ENCODE measurements around the gene ZNF765.
A peak's percentile ranks its signal among the peaks of the same experiment; 100 is the strongest.
"Not testable (repeated sequence)": the region's sequence is repeated elsewhere in the genome, so short reads cannot be mapped to it uniquely, and the experiment has no call there.

The ZNF765 gene

GRCh38 chr19:53462861-53463260 lies 67.9 kb downstream of the ZNF765 start:
- TF ChIP-seq CTCF (IDR thresholded peaks at IDR 0.05; ENCODE audit: control insufficient read depth, insufficient read depth, low read depth, low read length, missing control alignments), result no peak
- DNase-seq (ENCODE audit: low read depth), result no peak
- H3K4me3 ChIP-seq (ENCODE audit: control insufficient read depth, low read depth, low read length), result no peak overlapping the region

DNA sequence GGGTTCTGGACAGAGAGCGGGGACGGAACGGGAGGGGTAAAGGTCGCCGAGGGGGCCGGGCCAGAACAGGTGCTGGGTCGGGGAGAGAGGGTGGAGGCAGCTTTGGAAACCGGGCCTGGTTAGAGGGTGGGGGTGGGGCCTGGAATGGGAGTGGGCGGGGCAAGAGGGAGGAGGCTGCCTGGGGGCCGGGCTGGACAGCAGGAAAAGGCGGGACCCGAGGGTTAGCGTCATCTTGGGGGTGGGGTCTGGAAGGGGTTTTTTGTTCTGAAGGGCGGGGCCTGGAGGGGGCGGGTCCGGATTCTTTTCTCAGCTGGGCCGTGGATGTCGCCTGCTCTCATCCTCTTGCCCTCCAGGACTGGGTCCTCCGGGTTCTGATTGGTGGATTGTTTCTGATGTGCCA lies 68.3 kb downstream of the ZNF765 start:
- no peak overlapping the region for H3K4me3 ChIP-seq (ENCODE audit: control insufficient read depth, low read depth, low read length)
- TF ChIP-seq CTCF (IDR thresholded peaks at IDR 0.05; ENCODE audit: control insufficient read depth, insufficient read depth, low read depth, low read length, missing control alignments), result no peak
- no peak for DNase-seq (ENCODE audit: low read depth)

- TF ChIP-seq CTCF (IDR thresholded peaks at IDR 0.05; ENCODE audit: control insufficient read depth, insufficient read depth, low read depth, low read length, missing control alignments), result no peak
- peak overlapping the region; percentile 89 for H3K4me3 ChIP-seq (ENCODE audit: control insufficient read depth, low read depth, low read length)
- no peak for DNase-seq (ENCODE audit: low read depth)
These were observed 72.0 kb downstream of the ZNF765 start for GRCh38 chr19:53466726-53467484.

DNA sequence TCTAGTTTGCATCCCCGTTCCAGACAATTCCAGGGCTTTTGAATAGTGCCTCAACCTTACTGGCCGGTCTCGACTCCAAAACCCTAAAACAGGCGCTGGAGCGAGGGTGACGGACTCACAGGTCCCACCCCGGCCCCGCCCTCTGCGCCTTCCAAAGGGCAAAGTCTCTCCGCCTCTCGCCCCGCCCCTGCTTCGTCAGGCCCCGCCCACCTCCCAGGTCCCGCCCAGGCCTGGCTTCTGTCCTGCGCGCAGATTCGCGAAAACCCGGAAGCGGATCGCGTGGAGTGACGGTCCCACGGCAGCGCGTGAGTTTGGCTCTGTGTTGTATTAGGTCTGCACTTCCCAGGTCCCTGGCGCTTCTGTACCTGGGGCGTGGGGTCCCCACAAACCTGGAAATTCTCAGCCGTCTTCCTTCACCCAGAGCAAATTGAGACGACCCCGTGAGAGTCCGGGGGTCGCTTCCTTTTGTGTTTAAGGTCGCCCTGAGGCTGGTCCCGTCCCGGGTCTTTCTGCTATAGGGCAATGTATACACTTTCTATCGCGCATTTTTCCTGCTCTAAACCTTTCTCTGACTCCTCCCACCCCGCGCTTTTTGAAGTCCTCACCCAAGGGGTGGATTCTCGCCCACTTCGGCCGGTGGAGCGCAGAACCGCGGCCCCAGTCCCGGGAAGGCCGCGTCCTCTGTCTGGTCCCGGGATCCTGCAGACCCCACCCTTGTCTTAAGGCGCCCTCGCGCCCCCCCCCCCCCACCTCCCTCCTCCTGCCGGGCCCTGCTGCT lies 72.7 kb downstream of the ZNF765 start, which contains the start of gene ZNF813:
ZNF813 (plus strand) TSS at position 249 of the 778 bp plus-strand sequence. CDS start 16,090 bp downstream, outside the sequence.
- H3K4me3 ChIP-seq (ENCODE audit: control insufficient read depth, low read depth, low read length), result peak within 1 kb of the TSS; percentile 89
- DNase-seq (ENCODE audit: low read depth), result peak; percentile 31
- no peak for TF ChIP-seq CTCF (IDR thresholded peaks at IDR 0.05; ENCODE audit: control insufficient read depth, insufficient read depth, low read depth, low read length, missing control alignments)

DNA sequence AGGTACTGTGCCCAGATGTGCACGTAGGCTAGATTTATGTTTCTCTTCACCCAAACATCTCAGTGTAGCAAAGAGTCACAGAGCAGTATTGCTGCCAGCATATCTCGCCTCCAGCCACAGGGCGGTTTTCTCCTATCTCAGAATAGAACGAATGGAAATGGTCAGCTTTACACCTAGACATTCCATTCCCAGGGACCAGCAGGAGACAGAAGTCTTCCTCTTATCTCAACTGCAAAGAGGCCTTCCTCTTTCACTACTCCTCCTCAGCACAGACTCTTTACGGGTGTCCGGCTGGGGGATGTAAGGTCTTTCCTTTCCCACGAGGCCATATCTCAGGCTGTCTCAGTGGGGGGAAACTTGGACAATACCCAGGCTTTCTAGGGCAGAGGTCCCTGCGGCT lies 73.7 kb downstream of the ZNF765 start:
- H3K4me3 ChIP-seq (ENCODE audit: control insufficient read depth, low read depth, low read length); DNase-seq (ENCODE audit: low read depth): not testable (repeated sequence)

- no peak for DNase-seq (ENCODE audit: low read depth)
- H3K4me3 ChIP-seq (ENCODE audit: control insufficient read depth, low read depth, low read length), result no peak overlapping the region
- no peak for TF ChIP-seq CTCF (IDR thresholded peaks at IDR 0.05; ENCODE audit: control insufficient read depth, insufficient read depth, low read depth, low read length, missing control alignments)
These were observed 77.0 kb downstream of the ZNF765 start for GRCh38 chr19:53471916-53472315.

DNA sequence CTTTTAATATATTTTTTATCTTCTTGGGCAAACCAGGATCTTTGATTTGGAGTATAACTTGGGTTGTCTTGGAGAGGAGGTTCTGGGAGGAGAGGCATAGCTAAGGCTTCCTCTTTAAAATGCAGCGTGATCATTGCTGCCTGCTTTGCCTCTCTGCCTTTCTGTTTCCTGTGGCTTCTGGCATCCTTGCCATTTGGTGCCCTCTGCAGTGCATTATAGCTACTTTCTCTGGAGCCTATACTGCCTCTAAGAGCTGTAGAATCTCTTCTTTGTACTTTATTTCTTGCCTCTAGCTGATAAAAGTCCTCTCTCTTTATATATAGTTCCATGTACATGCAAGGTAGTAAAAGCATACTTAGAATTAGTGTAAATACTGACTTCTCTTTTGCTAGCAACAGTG lies 79.9 kb downstream of the ZNF765 start:
- not testable (repeated sequence) for DNase-seq (ENCODE audit: low read depth); H3K4me3 ChIP-seq (ENCODE audit: control insufficient read depth, low read depth, low read length)

DNA sequence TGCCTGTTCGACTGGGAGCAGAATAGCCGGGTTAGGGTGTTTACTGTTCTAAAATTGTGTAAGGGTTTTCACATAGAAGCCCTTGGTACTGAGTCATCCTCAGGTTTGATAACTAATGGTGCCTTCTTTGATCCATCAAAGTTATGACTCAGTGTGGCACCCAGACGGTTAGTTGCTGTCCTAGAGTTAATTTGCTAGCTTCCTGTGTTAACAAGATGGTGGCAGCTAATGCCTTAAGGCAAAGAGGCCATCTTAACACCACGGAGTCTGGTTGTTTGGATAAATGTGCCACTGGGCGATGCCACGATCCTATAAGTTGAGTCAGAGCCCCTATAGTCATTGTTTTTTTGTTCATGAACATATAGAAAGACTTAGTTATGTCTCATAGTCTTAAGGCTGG lies 80.5 kb downstream of the ZNF765 start:
- H3K4me3 ChIP-seq (ENCODE audit: control insufficient read depth, low read depth, low read length); DNase-seq (ENCODE audit: low read depth): not testable (repeated sequence)

Data from AG09309 (cell line).